ENCODE results near the gene DRG2.

- no peak for TF ChIP-seq CTCF (IDR thresholded peaks at IDR 0.05)
- no peak for TF ChIP-seq POLR2A (IDR thresholded peaks at IDR 0.05)
- TF ChIP-seq EP300 (IDR thresholded peaks at IDR 0.05), result no peak
Observed at GRCh38 chr17:18094409-18094807, 6.7 kb downstream of the DRG2 start.
